Measurements from ENCODE around the gene CNTN1.

GRCh38 chr12:41023836-41024235, 331.6 kb downstream of the CNTN1 start:
- TF ChIP-seq POLR2AphosphoS5 (IDR thresholded peaks at IDR 0.05; ENCODE audit: borderline replicate concordance, low read depth, low read length) (no peak), EZH2 (IDR thresholded peaks at IDR 0.05) (no peak)

Data from SK-N-MC (cell line).